CD4-positive, alpha-beta T cell (primary cell): Measurements from ENCODE around the gene C7orf57. TPM values are rescaled to one million over a fixed set of nuclear protein-coding genes. Genes with fewer than 3 reads are reported as not detected.
"Not testable (repeated sequence)": the region's sequence is repeated elsewhere in the genome, so short reads cannot be mapped to it uniquely, and the experiment has no call there.

ENCODE experiments used
- ATAC-seq: fragments of 200-7000 bp; cut with Tn5 transposase; one replicate; pipeline ENCODE4 v1.10.0; 2022; ENCODE audit warnings: mild to moderate bottlenecking; ENCODE audit not compliant: poor library complexity
- CTCF ChIA-PET: fragments of 350-600 bp; sonication (Branson Sonifier 250); formaldehyde crosslinking; loops from one replicate; lab custom pipeline; 2021; ENCODE audit warnings: antibody characterized with exemption, inconsistent platforms; lab: Charles Lee
- POLR2A ChIA-PET: fragments of 350-600 bp; sonication (Branson Sonifier 250); formaldehyde crosslinking; loops from one replicate; lab custom pipeline; 2021; ENCODE audit warnings: antibody characterized with exemption, inconsistent platforms; lab: Charles Lee
- DNase-seq, 14 experiments: peaks; one replicate each; pipeline ENCODE4 v3.0.0-alpha.2; 2013 to 2020; ENCODE audit warnings: mixed read lengths in 2 of 14
- H3K27ac ChIP-seq, 2 donors: one replicate each; pipeline versions ENCODE4 v1.5.1 to v1.7.0; 2013; ENCODE audit warnings: low read length in 2 of 2, low read depth in 1 of 2, mild to moderate bottlenecking in 1 of 2
- H3K27me3 ChIP-seq, 2 experiments: 1 replicate in 1 of 2; 2 replicates in 1 of 2; pipeline versions ENCODE4 v1.6.1 to v1.7.0; 2013; ENCODE audit warnings: low read length in 2 of 2, control low read depth in 1 of 2, mild to moderate bottlenecking in 1 of 2, moderate library complexity in 1 of 2; ENCODE audit not compliant: insufficient read depth in 2 of 2, control insufficient read depth in 1 of 2
- H3K36me3 ChIP-seq: one replicate; pipeline ENCODE4 v1.6.1; 2013; ENCODE audit warnings: low read length, control low read depth; ENCODE audit not compliant: insufficient read depth
- H3K4me1 ChIP-seq: one replicate; pipeline ENCODE4 v1.6.1; 2013; ENCODE audit warnings: low read length, control low read depth; ENCODE audit not compliant: insufficient read depth
- H3K4me3 ChIP-seq: one replicate; pipeline ENCODE4 v1.5.1; 2013; ENCODE audit warnings: mild to moderate bottlenecking, low read length, moderate library complexity
- H3K9me3 ChIP-seq, 2 experiments: 1 replicate in 1 of 2; 2 replicates in 1 of 2; pipeline versions ENCODE4 v1.6.1 to v1.7.0; 2013; ENCODE audit warnings: low read length in 2 of 2, mild to moderate bottlenecking in 2 of 2, control low read depth in 1 of 2, moderate library complexity in 1 of 2; ENCODE audit not compliant: control insufficient read depth in 1 of 2, insufficient read depth in 1 of 2
- H3K27ac Mint-ChIP-seq: one replicate; pipeline ENCODE4 v1.8.0; 2020; ENCODE audit warnings: mixed read lengths
- H3K27me3 Mint-ChIP-seq: one replicate; pipeline ENCODE4 v1.8.0; 2021; ENCODE audit warnings: mixed read lengths
- H3K36me3 Mint-ChIP-seq: one replicate; pipeline ENCODE4 v1.8.0; 2021; ENCODE audit warnings: low read depth, mixed read lengths
- H3K4me1 Mint-ChIP-seq: one replicate; pipeline ENCODE4 v1.8.0; 2021; ENCODE audit warnings: low read depth, mixed read lengths
- H3K4me3 Mint-ChIP-seq: one replicate; pipeline ENCODE4 v1.8.0; 2020; ENCODE audit warnings: mild to moderate bottlenecking, mixed read lengths
- H3K9me3 Mint-ChIP-seq: one replicate; pipeline ENCODE4 v1.8.0; 2020; ENCODE audit warnings: mixed read lengths
- CTCF ChIP-seq: fragments of 200-600 bp; IDR thresholded peaks from one replicate; pipeline ENCODE4 v1.8.0; 2022; ENCODE audit warnings: antibody characterized with exemption, mild to moderate bottlenecking
- intact Hi-C, 2 experiments: fragments of 100-400 bp; cut with DNase I in 1 of 2; cut with micrococcal nuclease in 1 of 2; formaldehyde crosslinking; loops; one replicate each; pipeline versions ENCODE4 v1.15.1 to v1.9.0; 2023 to 2025; cut with DNase I, micrococcal nuclease
- total RNA-seq, 174 experiments: library from RNA in 2 of 174; stranded (reverse) in 2 of 174; gene quantifications; one replicate each; pipeline ENCODE4 v1.2.3 and lab custom pipeline; 2021 to 2026

The C7orf57 gene
- total RNA-seq, 2 experiments from 2014 or later = 0.56 TPM; not detected in 1

GRCh38 chr7:47992446-47992845 lies 42.9 kb upstream of the C7orf57 start:
- H3K27me3 Mint-ChIP-seq = no peaks in the 10 kb centered on the region
- no peak for TF ChIP-seq CTCF
- Histone ChIP-seq H3K4me1 (peaks cover 16% of the 10 kb centered on the region), H3K4me3 (peak overlapping the region; percentile 74), H3K9me3 (no peaks in the 10 kb centered on the region), H3K36me3 (no peaks in the 10 kb centered on the region), H3K27me3 (no peaks in the 10 kb centered on the region), H3K27ac (peak overlapping the region; percentile 60 to 70)
- H3K9me3 Mint-ChIP-seq = no peaks in the 10 kb centered on the region
- peak overlapping the region; percentile 88 for H3K27ac Mint-ChIP-seq
- H3K4me1 Mint-ChIP-seq = peaks cover 24% of the 10 kb centered on the region
- ChIA-PET POLR2A (interaction anchor here (1.2 to 2.7 kb wide), 6 partner anchors 10 to 118 kb away, joined by 3 to 40 read pairs (median 8); partner anchors contain the start of gene UPP1), CTCF (interaction anchor here (0.7 to 3.2 kb wide), 16 partner anchors 8 to 162 kb away, joined by 3 to 56 read pairs (median 5); partner anchors contain the start of gene HUS1)
- intact Hi-C loops = loop anchor here in 1 of 2 experiments (5.0 kb wide), 2 partner anchors 45 to 95 kb away; partner anchors contain the start of genes C7orf57 and UPP1
- ATAC-seq (no peak), DNase-seq (no peak)
- H3K36me3 Mint-ChIP-seq = no peaks in the 10 kb centered on the region
- peak overlapping the region; percentile 87 for H3K4me3 Mint-ChIP-seq

- no peaks in the 10 kb centered on the region for H3K9me3 Mint-ChIP-seq
- H3K4me1 Mint-ChIP-seq = no peaks in the 10 kb centered on the region
- H3K27me3 Mint-ChIP-seq = peaks cover 4% of the 10 kb centered on the region
- Histone ChIP-seq H3K27me3 (no peaks in the 10 kb centered on the region), H3K27ac (no peak overlapping the region), H3K9me3 (no peaks in the 10 kb centered on the region), H3K36me3 (no peaks in the 10 kb centered on the region), H3K4me1 (no peaks in the 10 kb centered on the region), H3K4me3 (no peak overlapping the region)
- DNase-seq (no peak), ATAC-seq (no peak)
- CTCF ChIA-PET = no interaction called here
- TF ChIP-seq CTCF = no peak
- POLR2A ChIA-PET = interaction anchor here (0.6 kb wide), 1 partner anchor 93 kb away, joined by 3 read pairs; no protein-coding TSS in a partner anchor
- no peak overlapping the region for H3K27ac Mint-ChIP-seq
- H3K4me3 Mint-ChIP-seq = no peak overlapping the region
- intact Hi-C loops = no loop called here
- H3K36me3 Mint-ChIP-seq = no peaks in the 10 kb centered on the region
These were observed 35.9 kb upstream of the C7orf57 start for GRCh38 chr7:47999413-47999812.

GRCh38 chr7:48000164-48000563 lies 35.2 kb upstream of the C7orf57 start:
- H3K27me3 Mint-ChIP-seq, H3K36me3 ChIP-seq, H3K4me3 ChIP-seq, H3K27me3 ChIP-seq, POLR2A ChIA-PET, H3K27ac Mint-ChIP-seq, H3K9me3 Mint-ChIP-seq, H3K4me1 ChIP-seq, H3K4me1 Mint-ChIP-seq, H3K27ac ChIP-seq, H3K4me3 Mint-ChIP-seq, H3K36me3 Mint-ChIP-seq, intact Hi-C loops, DNase-seq, H3K9me3 ChIP-seq, ATAC-seq: not testable (repeated sequence)
- CTCF ChIA-PET = interaction anchor here (0.6 to 1.9 kb wide), 2 partner anchors 9 to 578 kb away, joined by 3 to 8 read pairs; no protein-coding TSS in a partner anchor

- intact Hi-C loops = no loop called here
- no peaks in the 10 kb centered on the region for H3K36me3 Mint-ChIP-seq
- no peak for TF ChIP-seq CTCF
These were observed 31.3 kb upstream of the C7orf57 start for GRCh38 chr7:48004032-48004431.

More at GRCh38 chr7:48004032-48004431, 31.3 kb upstream of the C7orf57 start:
- peaks cover 9% of the 10 kb centered on the region for H3K27me3 Mint-ChIP-seq
- no peaks in the 10 kb centered on the region for H3K9me3 ChIP-seq
- no peak overlapping the region for H3K27ac Mint-ChIP-seq
- POLR2A ChIA-PET = no interaction called here
- no peaks in the 10 kb centered on the region for H3K27me3 ChIP-seq
- H3K4me3 Mint-ChIP-seq = no peak overlapping the region
- H3K4me1 Mint-ChIP-seq = no peaks in the 10 kb centered on the region
- no peak overlapping the region for H3K27ac ChIP-seq
- no peak overlapping the region for H3K4me3 ChIP-seq
- no peaks in the 10 kb centered on the region for H3K36me3 ChIP-seq
- DNase-seq = no peak
- H3K4me1 ChIP-seq = no peaks in the 10 kb centered on the region
- no peak for ATAC-seq
- CTCF ChIA-PET = no interaction called here
- H3K9me3 Mint-ChIP-seq = no peaks in the 10 kb centered on the region
